Cerebellar cortex (tissue), 1 donor: ENCODE results near the gene NME9.

Experiments used
- DNase-seq: peaks from one replicate; pipeline ENCODE4 v3.0.0-alpha.2; 2015; ENCODE audit warnings: low spot score

Gene NME9

GRCh38 chr3:138281561-138281960 is 48.1 kb downstream of the NME9 start:
- DNase-seq, result no peak

- DNase-seq, result no peak
These were observed 58.4 kb downstream of the NME9 start for GRCh38 chr3:138271189-138271794.

GRCh38 chr3:138270245-138270644 is 59.4 kb downstream of the NME9 start:
- DNase-seq, result no peak

- DNase-seq, result no peak
These were observed 62.6 kb downstream of the NME9 start for GRCh38 chr3:138267083-138267482.

GRCh38 chr3:138265745-138266144 is 63.9 kb downstream of the NME9 start:
- no peak for DNase-seq

DNA sequence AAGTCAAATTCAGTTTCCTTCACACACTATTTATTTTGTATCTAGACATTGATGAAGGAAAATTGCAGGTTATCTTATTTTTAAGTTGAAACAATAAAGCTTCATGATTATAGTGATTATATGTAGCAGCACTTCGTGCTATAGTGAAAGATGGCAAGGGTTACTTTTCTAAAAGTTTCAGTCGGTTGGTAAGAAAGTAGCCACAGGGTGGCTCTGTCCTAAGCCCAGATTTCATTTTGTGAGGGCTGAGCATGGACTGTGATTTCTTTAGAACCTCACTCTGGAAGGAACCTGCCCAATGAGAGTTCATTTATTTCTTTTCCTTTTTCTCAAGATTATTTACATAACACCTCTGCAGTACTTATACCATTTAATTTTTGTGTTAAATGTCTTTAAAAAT is 66.5 kb downstream of the NME9 start:
- DNase-seq, result no peak

DNA sequence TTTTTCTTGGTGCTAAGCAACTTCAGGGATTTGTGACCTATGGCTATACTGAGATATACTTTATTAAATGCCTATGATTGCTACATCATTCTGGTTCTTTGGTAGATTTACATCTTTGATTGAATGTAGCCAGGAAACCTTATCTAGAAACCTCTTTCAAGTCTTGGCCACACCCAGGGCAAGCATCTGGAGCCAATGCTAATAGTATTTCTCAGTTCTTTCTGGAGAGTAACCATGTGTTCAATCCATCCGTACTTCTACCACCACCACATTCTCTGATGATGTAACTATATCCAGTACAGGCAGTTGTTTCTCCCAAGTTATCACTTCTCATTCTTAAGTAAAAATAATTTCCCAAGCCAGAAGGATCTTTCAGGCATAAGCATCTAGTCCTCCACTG is 69.0 kb downstream of the NME9 start:
- no peak for DNase-seq

GRCh38 chr3:138259126-138259525 is 70.5 kb downstream of the NME9 start:
- no peak for DNase-seq

- DNase-seq, result no peak
These were observed 71.7 kb downstream of the NME9 start for GRCh38 chr3:138257986-138258385.

GRCh38 chr3:138256022-138256421 is 73.6 kb downstream of the NME9 start:
- peak; percentile 24 for DNase-seq

DNA sequence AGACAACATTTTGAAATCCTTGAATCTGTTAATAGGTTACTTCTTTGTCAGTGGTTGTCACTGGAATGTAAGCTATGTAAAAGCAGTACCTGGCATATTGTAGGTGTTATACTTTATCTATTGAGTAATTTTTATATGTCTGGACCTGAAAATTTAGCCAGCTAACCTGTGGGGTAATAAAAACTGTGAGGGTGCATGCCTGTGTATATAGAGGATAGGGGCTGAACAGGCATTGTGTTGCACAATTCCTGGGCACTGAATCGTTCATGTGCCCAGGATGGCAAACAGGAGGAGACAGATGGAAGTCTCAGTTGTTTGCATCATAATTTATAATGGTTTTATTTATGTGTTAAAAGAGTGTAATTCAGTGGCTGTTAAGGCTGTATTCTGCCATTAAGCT is 75.4 kb downstream of the NME9 start:
- DNase-seq, result no peak

GRCh38 chr3:138253609-138254008 is 76.0 kb downstream of the NME9 start:
- no peak for DNase-seq
